HEK293 (cell line): Measurements from ENCODE around the gene DLGAP5.

Experiments used
- CTCF ChIA-PET: fragments of 350-600 bp; formaldehyde crosslinking; extraction: SDS; loops from one replicate; lab custom pipeline; 2021; ENCODE audit warnings: antibody characterized with exemption; lab: Yijun Ruan, JAX
- POLR2A ChIA-PET: fragments of 300-600 bp; formaldehyde crosslinking; extraction: SDS; loops from one replicate; lab custom pipeline; 2020; ENCODE audit warnings: antibody characterized with exemption, inconsistent platforms; lab: Yijun Ruan, JAX
- H3K27ac ChIP-seq: fragments of 200-500 bp; sonication (Bioruptor generic); 2 replicates; pipeline ENCODE4 v1.5.1; 2014; ENCODE audit warnings: low read depth, low read length, control low read depth, inconsistent platforms; ENCODE audit errors: extremely low read depth
- H3K36me3 ChIP-seq, 2 experiments: fragments of 200-500 bp in 1 of 2; sonication (Bioruptor generic) in 1 of 2; 1 replicate in 1 of 2; 2 replicates in 1 of 2; pipeline ENCODE4 v1.5.1; 2014 to 2017; ENCODE audit warnings: inconsistent platforms in 2 of 2, low read length in 2 of 2; ENCODE audit not compliant: control insufficient read depth in 2 of 2, insufficient read depth in 1 of 2
- H3K4me1 ChIP-seq: fragments of 200-500 bp; sonication (Bioruptor generic); 2 replicates; pipeline ENCODE4 v1.5.1; 2014; ENCODE audit warnings: mild to moderate bottlenecking, low read length, inconsistent platforms; ENCODE audit not compliant: control insufficient read depth, insufficient read depth
- H3K4me3 ChIP-seq: 2 replicates; pipeline ENCODE4 v1.5.1; 2011; ENCODE audit warnings: low read depth, mild to moderate bottlenecking, control low read depth, low read length, moderate library complexity
- H3K9me3 ChIP-seq: fragments of 200-500 bp; sonication (Bioruptor generic); 2 replicates; pipeline ENCODE4 v1.5.1; 2014; ENCODE audit warnings: low read depth, low read length, inconsistent platforms; ENCODE audit not compliant: control insufficient read depth, insufficient read depth
- GLI2 ChIP-seq: fragments of 450-650 bp; formaldehyde crosslinking; IDR thresholded peaks from 2 replicates; pipeline ENCODE4; 2017; ENCODE audit warnings: missing biosample characterization, missing genetic modification characterization, low read depth, borderline replicate concordance
- KLF8 ChIP-seq: fragments of 450-650 bp; formaldehyde crosslinking; IDR thresholded peaks from 2 replicates; pipeline ENCODE4 v1.5.1; 2016; ENCODE audit warnings: missing biosample characterization, missing genetic modification characterization
- MZF1 ChIP-seq: fragments of 450-650 bp; formaldehyde crosslinking; IDR thresholded peaks from 2 replicates; pipeline ENCODE4 v1.5.1; 2017; ENCODE audit warnings: missing biosample characterization, missing genetic modification characterization, borderline replicate concordance
- ZBTB7A ChIP-seq: fragments of 450-650 bp; formaldehyde crosslinking; IDR thresholded peaks from 2 replicates; pipeline ENCODE4 v1.5.1; 2016; ENCODE audit warnings: low read depth, missing biosample characterization, missing genetic modification characterization
- ZEB2 ChIP-seq: fragments of 450-650 bp; formaldehyde crosslinking; IDR thresholded peaks from 2 replicates; pipeline ENCODE4 v1.5.1; 2016; ENCODE audit warnings: missing biosample characterization, missing genetic modification characterization
- ZNF133 ChIP-seq: fragments of 450-650 bp; formaldehyde crosslinking; IDR thresholded peaks from 2 replicates; pipeline ENCODE4 v1.5.1; 2016; ENCODE audit warnings: missing biosample characterization, missing genetic modification characterization
- ZNF146 ChIP-seq: fragments of 450-650 bp; formaldehyde crosslinking; IDR thresholded peaks from 2 replicates; pipeline ENCODE4 v1.5.1; 2016; ENCODE audit warnings: missing biosample characterization, missing genetic modification characterization
- ZNF155 ChIP-seq: fragments of 450-650 bp; formaldehyde crosslinking; IDR thresholded peaks from 2 replicates; pipeline ENCODE4 v1.5.1; 2016; ENCODE audit warnings: missing biosample characterization, missing genetic modification characterization
- ZNF157 ChIP-seq: fragments of 450-650 bp; formaldehyde crosslinking; IDR thresholded peaks from 2 replicates; pipeline ENCODE4 v1.5.1; 2016; ENCODE audit warnings: missing biosample characterization, missing genetic modification characterization
- ZNF19 ChIP-seq: fragments of 450-650 bp; formaldehyde crosslinking; IDR thresholded peaks from 2 replicates; pipeline ENCODE4; 2016; ENCODE audit warnings: missing biosample characterization, missing genetic modification characterization, low read depth
- ZNF202 ChIP-seq: fragments of 450-650 bp; formaldehyde crosslinking; IDR thresholded peaks from 2 replicates; pipeline ENCODE4 v1.5.1; 2016; ENCODE audit warnings: missing biosample characterization, missing genetic modification characterization, borderline replicate concordance
- ZNF214 ChIP-seq: fragments of 450-650 bp; formaldehyde crosslinking; IDR thresholded peaks from 2 replicates; pipeline ENCODE4 v1.5.1; 2017; ENCODE audit warnings: missing biosample characterization, mild to moderate bottlenecking, missing genetic modification characterization, borderline replicate concordance
- ZNF248 ChIP-seq: fragments of 450-650 bp; formaldehyde crosslinking; IDR thresholded peaks from 2 replicates; pipeline ENCODE4 v1.5.1; 2017; ENCODE audit warnings: missing biosample characterization, missing genetic modification characterization
- ZNF280D ChIP-seq: fragments of 450-650 bp; formaldehyde crosslinking; IDR thresholded peaks from 2 replicates; pipeline ENCODE4 v1.5.1; 2016; ENCODE audit warnings: missing biosample characterization, missing genetic modification characterization
- ZNF366 ChIP-seq: fragments of 450-650 bp; formaldehyde crosslinking; conservative IDR thresholded peaks from 2 replicates; pipeline ENCODE4 v1.5.1; 2016; ENCODE audit warnings: missing biosample characterization, missing genetic modification characterization
- ZNF423 ChIP-seq: fragments of 450-650 bp; formaldehyde crosslinking; IDR thresholded peaks from 2 replicates; pipeline ENCODE4 v1.5.1; 2016; ENCODE audit warnings: missing biosample characterization, missing genetic modification characterization
- ZNF623 ChIP-seq: fragments of 450-650 bp; formaldehyde crosslinking; IDR thresholded peaks from 2 replicates; pipeline ENCODE4 v1.5.1; 2016; ENCODE audit warnings: missing biosample characterization, missing genetic modification characterization
- ZNF768 ChIP-seq: fragments of 450-650 bp; formaldehyde crosslinking; IDR thresholded peaks from 2 replicates; pipeline ENCODE4 v1.5.1; 2018; ENCODE audit warnings: missing biosample characterization, mild to moderate bottlenecking, missing genetic modification characterization
- ZNF791 ChIP-seq: fragments of 450-650 bp; formaldehyde crosslinking; IDR thresholded peaks from 2 replicates; pipeline ENCODE4 v1.5.1; 2016; ENCODE audit warnings: missing biosample characterization, missing genetic modification characterization
- ZNF792 ChIP-seq: fragments of 450-650 bp; formaldehyde crosslinking; IDR thresholded peaks from 2 replicates; pipeline ENCODE4 v1.5.1; 2016; ENCODE audit warnings: missing biosample characterization, missing genetic modification characterization
- TF ChIP-seq, protein P1 (sequence below): fragments of 450-650 bp; formaldehyde crosslinking; IDR thresholded peaks from 2 replicates; pipeline ENCODE4 v1.5.1; 2016; ENCODE audit warnings: missing biosample characterization, missing genetic modification characterization

The DLGAP5 gene

GRCh38 chr14:55124774-55125386 is 66.5 kb downstream of the DLGAP5 start:
- ChIA-PET POLR2A (no interaction called here), CTCF (interaction anchor here (0.8 kb wide), 1 partner anchor 34 kb away, joined by 3 read pairs; no protein-coding TSS in a partner anchor)
- Histone ChIP-seq H3K4me1 (peaks cover 32% of the 10 kb centered on the region), H3K27ac (no peak overlapping the region), H3K36me3 (no peaks in the 10 kb centered on the region), H3K9me3 (no peaks in the 10 kb centered on the region), H3K4me3 (no peak overlapping the region)
- TF ChIP-seq ZNF623 (no peak), ZNF157 (tag by site-specific recombination) (no peak), ZNF19 (tag by site-specific recombination) (no peak), ZNF768 (tag by site-specific recombination) (no peak), ZNF791 (tag by site-specific recombination) (no peak), GLI2 (no peak), ZNF202 (tag by site-specific recombination) (no peak), KLF8 (no peak), ZNF792 (tag by site-specific recombination) (no peak), ZBTB7A (tag by site-specific recombination) (no peak), ZNF214 (no peak), ZEB2 (tag by site-specific recombination) (no peak), ZNF423 (no peak), MZF1 (tag by site-specific recombination) (no peak), ZNF366 (no peak), ZNF248 (tag by site-specific recombination) (no peak), ZNF146 (tag by site-specific recombination) (no peak), ZNF133 (tag by site-specific recombination) (no peak)
- TF ChIP-seq, protein P1, sequence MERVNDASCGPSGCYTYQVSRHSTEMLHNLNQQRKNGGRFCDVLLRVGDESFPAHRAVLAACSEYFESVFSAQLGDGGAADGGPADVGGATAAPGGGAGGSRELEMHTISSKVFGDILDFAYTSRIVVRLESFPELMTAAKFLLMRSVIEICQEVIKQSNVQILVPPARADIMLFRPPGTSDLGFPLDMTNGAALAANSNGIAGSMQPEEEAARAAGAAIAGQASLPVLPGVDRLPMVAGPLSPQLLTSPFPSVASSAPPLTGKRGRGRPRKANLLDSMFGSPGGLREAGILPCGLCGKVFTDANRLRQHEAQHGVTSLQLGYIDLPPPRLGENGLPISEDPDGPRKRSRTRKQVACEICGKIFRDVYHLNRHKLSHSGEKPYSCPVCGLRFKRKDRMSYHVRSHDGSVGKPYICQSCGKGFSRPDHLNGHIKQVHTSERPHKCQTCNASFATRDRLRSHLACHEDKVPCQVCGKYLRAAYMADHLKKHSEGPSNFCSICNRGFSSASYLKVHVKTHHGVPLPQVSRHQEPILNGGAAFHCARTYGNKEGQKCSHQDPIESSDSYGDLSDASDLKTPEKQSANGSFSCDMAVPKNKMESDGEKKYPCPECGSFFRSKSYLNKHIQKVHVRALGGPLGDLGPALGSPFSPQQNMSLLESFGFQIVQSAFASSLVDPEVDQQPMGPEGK, result no peak
- TF ChIP-seq, all 188 proteins: peak for 0

- no peaks in the 10 kb centered on the region for H3K9me3 ChIP-seq
- TF ChIP-seq ZNF202 (tag by site-specific recombination) (no peak), ZNF280D (no peak), ZNF155 (tag by site-specific recombination) (no peak)
- H3K27ac ChIP-seq, result no peak overlapping the region
- H3K36me3 ChIP-seq, result no peaks in the 10 kb centered on the region
- peaks cover 32% of the 10 kb centered on the region for H3K4me1 ChIP-seq
- no peak overlapping the region for H3K4me3 ChIP-seq
- ChIA-PET CTCF (interaction anchor here (0.8 kb wide), 1 partner anchor 34 kb away, joined by 3 read pairs; no protein-coding TSS in a partner anchor), POLR2A (interaction anchor here (0.8 kb wide), 1 partner anchor 67 kb away, joined by 7 read pairs; no protein-coding TSS in a partner anchor)
These were observed 67.3 kb downstream of the DLGAP5 start for GRCh38 chr14:55123852-55124639.
